Activated T-helper 2 cell treated with anti-CD3 and anti-CD28 coated beads, Interferon-gamma antibody, Interleukin-2, Interleukin-4, amounts not matched to agents 10 μg/mL and 5 μg/mL and 100 μg/mL, durations not matched to agents 14 hours and 24 hours and 36 hours (primary cell): Measurements from ENCODE around the gene NUCB2. TPM values are rescaled to one million over a fixed set of nuclear protein-coding genes. Genes with fewer than 3 reads are reported as not detected.

Experiments
- DNase-seq: peaks from one replicate; pipeline ENCODE4 v3.0.0; 2021; ENCODE audit warnings: low spot score
- H3K27ac Mint-ChIP-seq: one replicate; pipeline ENCODE4 v1.8.0; 2021; ENCODE audit warnings: mixed read lengths
- H3K27me3 Mint-ChIP-seq: one replicate; pipeline ENCODE4 v1.8.0; 2021; ENCODE audit warnings: low read depth, mixed read lengths
- H3K36me3 Mint-ChIP-seq: one replicate; pipeline ENCODE4 v1.8.0; 2021; ENCODE audit warnings: low read depth, mixed read lengths
- H3K4me1 Mint-ChIP-seq: one replicate; pipeline ENCODE4 v1.8.0; 2021; ENCODE audit warnings: low read depth, mixed read lengths
- H3K4me3 Mint-ChIP-seq: one replicate; pipeline ENCODE4 v1.8.0; 2021; ENCODE audit warnings: low read depth, mild to moderate bottlenecking, moderate library complexity, mixed read lengths
- H3K9me3 Mint-ChIP-seq: one replicate; pipeline ENCODE4 v1.8.0; 2021; ENCODE audit warnings: mixed read lengths
- intact Hi-C: fragments of 100-400 bp; cut with micrococcal nuclease; formaldehyde crosslinking; loops from one replicate; pipeline ENCODE4 v1.15.1; 2023
- total RNA-seq: library from RNA; stranded (reverse); gene quantifications from 2 replicates; pipeline ENCODE4 v1.2.3, GENCODE V29; 2022

Gene NUCB2
- total RNA-seq, 1 donor from 2014 or later: 106 TPM

- peak overlapping the region; percentile 91 for H3K4me3 Mint-ChIP-seq
- intact Hi-C loops: loop anchor here (1.0 to 5.0 kb wide), 4 partner anchors 8 to 92 kb away; no protein-coding TSS in a partner anchor
- peaks cover 3% of the 10 kb centered on the region for H3K27me3 Mint-ChIP-seq
- peak overlapping the region; percentile 89 for H3K27ac Mint-ChIP-seq
- H3K9me3 Mint-ChIP-seq: no peaks in the 10 kb centered on the region
- peaks cover 41% of the 10 kb centered on the region for H3K4me1 Mint-ChIP-seq
- peaks cover 12% of the 10 kb centered on the region for H3K36me3 Mint-ChIP-seq
- no peak for DNase-seq
Measured at GRCh38 chr11:17275400-17276235, 921 bp upstream of the NUCB2 start.

GRCh38 chr11:17277024-17277584 is 565 bp downstream of the NUCB2 start:
- peaks cover 22% of the 10 kb centered on the region for H3K36me3 Mint-ChIP-seq
- no peaks in the 10 kb centered on the region for H3K9me3 Mint-ChIP-seq
- H3K27me3 Mint-ChIP-seq: peaks cover 3% of the 10 kb centered on the region
- intact Hi-C loops: loop anchor here (1.0 to 5.0 kb wide), 3 partner anchors 21 to 90 kb away; no protein-coding TSS in a partner anchor
- DNase-seq: no peak
- peaks cover 44% of the 10 kb centered on the region for H3K4me1 Mint-ChIP-seq
- peak overlapping the region; percentile 89 for H3K27ac Mint-ChIP-seq
- H3K4me3 Mint-ChIP-seq: peak overlapping the region; percentile 91

- peak overlapping the region; percentile 21 for H3K4me3 Mint-ChIP-seq
- H3K36me3 Mint-ChIP-seq: peaks cover 50% of the 10 kb centered on the region
- no peak for DNase-seq
- H3K9me3 Mint-ChIP-seq: peaks cover 4% of the 10 kb centered on the region
- H3K27ac Mint-ChIP-seq: no peak overlapping the region
- H3K4me1 Mint-ChIP-seq: peaks cover 43% of the 10 kb centered on the region
- intact Hi-C loops: no loop called here
- H3K27me3 Mint-ChIP-seq: no peaks in the 10 kb centered on the region
Measured at GRCh38 chr11:17280494-17281127, 4.1 kb downstream of the NUCB2 start.

- no peak for DNase-seq
- Mint-ChIP-seq H3K4me3 (no peak overlapping the region), H3K36me3 (peaks cover 74% of the 10 kb centered on the region), H3K27me3 (no peaks in the 10 kb centered on the region), H3K4me1 (peaks cover 38% of the 10 kb centered on the region), H3K9me3 (peaks cover 4% of the 10 kb centered on the region), H3K27ac (no peak overlapping the region)
- intact Hi-C loops: loop anchor here (1.0 kb wide), 1 partner anchor 11 kb away; no protein-coding TSS in a partner anchor
Measured at GRCh38 chr11:17286332-17286731, 9.8 kb downstream of the NUCB2 start.

GRCh38 chr11:17287058-17287457 is 10.5 kb downstream of the NUCB2 start:
- Mint-ChIP-seq H3K27me3 (no peaks in the 10 kb centered on the region), H3K27ac (no peak overlapping the region), H3K36me3 (peaks cover 71% of the 10 kb centered on the region), H3K4me3 (no peak overlapping the region), H3K9me3 (peaks cover 4% of the 10 kb centered on the region), H3K4me1 (peaks cover 36% of the 10 kb centered on the region)
- intact Hi-C loops: no loop called here
- DNase-seq: no peak

- Mint-ChIP-seq H3K27me3 (no peaks in the 10 kb centered on the region), H3K36me3 (peaks cover 77% of the 10 kb centered on the region), H3K4me1 (peaks cover 38% of the 10 kb centered on the region), H3K9me3 (no peaks in the 10 kb centered on the region), H3K4me3 (no peak overlapping the region), H3K27ac (no peak overlapping the region)
- intact Hi-C loops: no loop called here
- no peak for DNase-seq
Measured at GRCh38 chr11:17291710-17292109, 15.2 kb downstream of the NUCB2 start.

GRCh38 chr11:17293311-17293710 is 16.8 kb downstream of the NUCB2 start:
- H3K27me3 Mint-ChIP-seq: no peaks in the 10 kb centered on the region
- H3K27ac Mint-ChIP-seq: no peak overlapping the region
- H3K4me3 Mint-ChIP-seq: no peak overlapping the region
- H3K36me3 Mint-ChIP-seq: peaks cover 74% of the 10 kb centered on the region
- H3K4me1 Mint-ChIP-seq: peaks cover 44% of the 10 kb centered on the region
- intact Hi-C loops: no loop called here
- no peak for DNase-seq
- no peaks in the 10 kb centered on the region for H3K9me3 Mint-ChIP-seq

GRCh38 chr11:17294033-17294432 is 17.5 kb downstream of the NUCB2 start:
- Mint-ChIP-seq H3K4me1 (peaks cover 47% of the 10 kb centered on the region), H3K27ac (no peak overlapping the region), H3K4me3 (no peak overlapping the region), H3K27me3 (no peaks in the 10 kb centered on the region), H3K36me3 (peaks cover 79% of the 10 kb centered on the region), H3K9me3 (no peaks in the 10 kb centered on the region)
- intact Hi-C loops: no loop called here
- no peak for DNase-seq

GRCh38 chr11:17296852-17297559 is 20.5 kb downstream of the NUCB2 start:
- Mint-ChIP-seq H3K4me3 (peak overlapping the region; percentile 10), H3K9me3 (no peaks in the 10 kb centered on the region), H3K27ac (peak overlapping the region; percentile 13), H3K27me3 (no peaks in the 10 kb centered on the region), H3K36me3 (peaks cover 77% of the 10 kb centered on the region), H3K4me1 (peaks cover 46% of the 10 kb centered on the region)
- intact Hi-C loops: loop anchor here (1.0 to 5.0 kb wide), 5 partner anchors 11 to 395 kb away; no protein-coding TSS in a partner anchor
- DNase-seq: no peak

- Mint-ChIP-seq H3K9me3 (no peaks in the 10 kb centered on the region), H3K36me3 (peaks cover 73% of the 10 kb centered on the region), H3K27ac (peak overlapping the region; percentile 9), H3K4me3 (no peak overlapping the region), H3K27me3 (no peaks in the 10 kb centered on the region), H3K4me1 (peaks cover 40% of the 10 kb centered on the region)
- DNase-seq: peak; percentile 41
- intact Hi-C loops: loop anchor here (1.0 to 5.0 kb wide), 4 partner anchors 21 to 396 kb away; partner anchors contain the start of gene NCR3LG1
Measured at GRCh38 chr11:17298302-17298701, 21.8 kb downstream of the NUCB2 start.

- peaks cover 26% of the 10 kb centered on the region for H3K4me1 Mint-ChIP-seq
- H3K36me3 Mint-ChIP-seq: peaks cover 57% of the 10 kb centered on the region
- no peak for DNase-seq
- H3K27ac Mint-ChIP-seq: no peak overlapping the region
- H3K9me3 Mint-ChIP-seq: no peaks in the 10 kb centered on the region
- no peak overlapping the region for H3K4me3 Mint-ChIP-seq
- intact Hi-C loops: no loop called here
- no peaks in the 10 kb centered on the region for H3K27me3 Mint-ChIP-seq
Measured at GRCh38 chr11:17300372-17300771, 23.8 kb downstream of the NUCB2 start.
